Measurements from ENCODE around the gene RFWD3. TPM values are rescaled to one million over a fixed set of nuclear protein-coding genes. Genes with fewer than 3 reads are reported as not detected.

The RFWD3 gene
- total and polyA plus RNA-seq, 2 of the 4 experiments (the other 2 are of a cell fraction): 16.7 to 27.6 TPM

GRCh38 chr16:74623839-74624235 lies 42.8 kb downstream of the RFWD3 start:
- H2BK120ac ChIP-seq (ENCODE audit: low read depth, low read length): no peak overlapping the region
- dilution Hi-C loops (cut with HindIII; ENCODE audit: low sequenced_read_pairs, unreplicated experiment) (no loop called here), intact Hi-C loops (cut with micrococcal nuclease) (loop anchor here (5.0 kb wide), 2 partner anchors 122 to 312 kb away; no protein-coding TSS in a partner anchor), in situ Hi-C loops (cut with MboI; ENCODE audit: low sequenced_read_pairs) (loop anchor here (10.0 kb wide), 2 partner anchors 139 to 299 kb away; no protein-coding TSS in a partner anchor)
- H3K4me3 ChIP-seq (ENCODE audit: insufficient read depth, low read depth, low read length): no peak overlapping the region
- no peak overlapping the region for H2BK5ac ChIP-seq (ENCODE audit: low read depth, low read length, poor library complexity, severe bottlenecking)
- H3K9me1 ChIP-seq (ENCODE audit: insufficient read depth, low read length): no peaks in the 10 kb centered on the region
- H3K9me3 ChIP-seq (ENCODE audit: control insufficient read depth, insufficient read depth, low read length): no peaks in the 10 kb centered on the region
- peaks cover 13% of the 10 kb centered on the region for H4K20me1 ChIP-seq (ENCODE audit: insufficient read depth, low read length)
- H3K14ac ChIP-seq (replicated peaks; ENCODE audit: low read depth, low read length): no peak overlapping the region
- no peak overlapping the region for H4K5ac ChIP-seq (ENCODE audit: low read depth, low read length)
- BruUV-seq (replicated peaks): no TSS peak
- H2AFZ ChIP-seq (replicated peaks; ENCODE audit: low read length, poor library complexity): no peak overlapping the region
- H2AK9ac ChIP-seq (replicated peaks; ENCODE audit: low read depth, low read length, poor library complexity): no peak overlapping the region
- no peak overlapping the region for H3K27ac ChIP-seq (ENCODE audit: insufficient read depth, low read length)
- CTCF ChIA-PET: no interaction called here
- POLR2A ChIA-PET (ENCODE audit: unreplicated experiment): no interaction called here
- H3K56ac ChIP-seq (ENCODE audit: extremely low read depth, insufficient read depth, low read length): no peak overlapping the region
- H3K18ac ChIP-seq (ENCODE audit: low read depth, low read length): no peak overlapping the region
- H4K91ac ChIP-seq (ENCODE audit: insufficient read depth, low read depth, low read length): no peak overlapping the region
- no peak overlapping the region for H3K4ac ChIP-seq (ENCODE audit: low read depth, low read length)
- TF ChIP-seq BHLHE40 (IDR thresholded peaks at IDR 0.05; ENCODE audit: low read depth, low read length) (no peak), USF2 (IDR thresholded peaks at IDR 0.05; ENCODE audit: low read depth, low read length) (no peak), MAFK (IDR thresholded peaks at IDR 0.05; ENCODE audit: low read depth, low read length) (no peak), MXI1 (IDR thresholded peaks at IDR 0.05; ENCODE audit: borderline replicate concordance, low read depth, low read length) (no peak), RFX5 (IDR thresholded peaks at IDR 0.05; ENCODE audit: low read depth, low read length) (no peak), ELK1 (IDR thresholded peaks at IDR 0.05; ENCODE audit: borderline replicate concordance, low read depth, low read length) (no peak), RAD21 (IDR thresholded peaks at IDR 0.05; ENCODE audit: low read length) (no peak), POLR2A (IDR thresholded peaks at IDR 0.05; ENCODE audit: low read depth, low read length) (no peak), CEBPB (IDR thresholded peaks at IDR 0.05; ENCODE audit: low read depth, low read length) (no peak), NFE2L2 (IDR thresholded peaks at IDR 0.05; ENCODE audit: low read depth, low read length) (no peak), CTCF (conservative IDR thresholded peaks at IDR 0.05; ENCODE audit: low read depth, low read length) (no peak), SMC3 (IDR thresholded peaks at IDR 0.05; ENCODE audit: low read depth, low read length) (no peak), RCOR1 (IDR thresholded peaks at IDR 0.05; ENCODE audit: insufficient replicate concordance, low read length) (no peak), MAZ (IDR thresholded peaks at IDR 0.05; ENCODE audit: borderline replicate concordance, low read depth, low read length) (no peak), FOS (IDR thresholded peaks at IDR 0.05; ENCODE audit: low read depth, low read length) (no peak), CHD1 (IDR thresholded peaks at IDR 0.05; ENCODE audit: low read depth, low read length) (no peak)
- whole genome bisulfite sequencing, 2 experiments (ENCODE audit: extremely low coverage in 2 of 2, insufficient read length in 1 of 2): 80% methylated on average over 3 of the region's 6 CpGs; no CpG with 5 or more reads in 1 of the 2 experiments
- H3K4me2 ChIP-seq (ENCODE audit: low read depth, low read length): no peak overlapping the region
- DNase-seq (no peak), ATAC-seq (ENCODE audit: low read depth) (no peak)
- no peaks in the 10 kb centered on the region for H3K27me3 ChIP-seq (ENCODE audit: control insufficient read depth, insufficient read depth, low read length)
- no peak overlapping the region for H4K8ac ChIP-seq (ENCODE audit: low read depth in 2 of 2, low read length in 2 of 2)
- H2BK15ac ChIP-seq (ENCODE audit: low read depth, low read length): no peak overlapping the region
- no peak overlapping the region for H2BK20ac ChIP-seq (ENCODE audit: low read depth, low read length)
- H3K36me3 ChIP-seq (ENCODE audit: control insufficient read depth, insufficient read depth, low read length): peaks cover 30% of the 10 kb centered on the region
- peaks cover 12 to 31% of the 10 kb centered on the region in 2 experiments; a peak in 3 of 4 replicates for H3K79me1 ChIP-seq (ENCODE audit: low read depth in 1 of 2, low read length in 2 of 2)
- peaks cover 4% of the 10 kb centered on the region for H3K4me1 ChIP-seq (ENCODE audit: control insufficient read depth, insufficient read depth, low read length)
- no peak overlapping the region for H3K9ac ChIP-seq (ENCODE audit: low read depth, low read length)
- H2AK5ac ChIP-seq (ENCODE audit: low read depth, low read length): no peak overlapping the region
- no peak overlapping the region for H3K23ac ChIP-seq (ENCODE audit: low read depth, low read length)

Measured in IMR-90 (cell line).